Measurements from ENCODE around the gene ERF.
A peak's percentile ranks its signal among the peaks of the same experiment; 100 is the strongest.

The ERF gene

GRCh38 chr19:42286349-42287016 is 31.6 kb upstream of the ERF start:
- peak; percentile 16 for DNase-seq

DNA sequence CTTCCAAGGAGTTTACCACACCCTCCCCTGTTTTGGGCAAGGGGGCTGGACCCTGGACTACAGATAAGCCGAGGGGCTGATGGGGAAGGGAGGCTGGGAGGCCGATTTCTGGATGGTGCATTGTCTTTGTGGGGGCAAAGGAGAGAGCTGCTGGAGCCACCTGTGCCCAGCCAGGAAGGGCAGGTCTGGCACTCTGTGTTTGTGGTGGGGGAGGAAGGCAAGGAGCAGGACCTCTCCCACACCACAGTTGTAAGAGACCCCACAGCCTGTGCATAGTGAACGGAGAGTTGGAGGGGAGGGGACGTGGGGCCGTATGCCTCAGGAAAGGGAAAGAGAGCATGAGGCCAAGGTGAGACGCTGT is 31.0 kb upstream of the ERF start:
- no peak for DNase-seq

DNA sequence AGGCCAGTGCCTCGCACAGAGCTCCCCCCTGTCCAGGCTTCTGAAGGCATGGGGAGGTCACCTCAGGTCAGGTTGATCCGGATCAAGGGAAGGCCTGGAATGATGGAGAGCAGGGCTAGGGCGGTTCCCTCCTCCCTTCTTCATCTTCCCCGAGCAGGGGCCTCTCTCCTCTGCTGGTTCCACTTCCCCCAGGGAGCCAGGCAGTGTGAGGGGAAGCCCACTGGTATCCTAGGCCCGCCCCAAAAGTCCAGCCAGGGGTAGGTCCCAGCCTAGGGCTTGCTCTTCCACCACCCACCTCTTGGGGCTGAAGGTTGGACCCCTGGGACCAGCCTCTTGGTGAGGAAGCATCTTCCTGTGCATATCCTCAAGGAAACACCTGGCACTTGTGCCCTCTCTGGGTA is 30.6 kb upstream of the ERF start:
- peak; percentile 55 for DNase-seq

DNA sequence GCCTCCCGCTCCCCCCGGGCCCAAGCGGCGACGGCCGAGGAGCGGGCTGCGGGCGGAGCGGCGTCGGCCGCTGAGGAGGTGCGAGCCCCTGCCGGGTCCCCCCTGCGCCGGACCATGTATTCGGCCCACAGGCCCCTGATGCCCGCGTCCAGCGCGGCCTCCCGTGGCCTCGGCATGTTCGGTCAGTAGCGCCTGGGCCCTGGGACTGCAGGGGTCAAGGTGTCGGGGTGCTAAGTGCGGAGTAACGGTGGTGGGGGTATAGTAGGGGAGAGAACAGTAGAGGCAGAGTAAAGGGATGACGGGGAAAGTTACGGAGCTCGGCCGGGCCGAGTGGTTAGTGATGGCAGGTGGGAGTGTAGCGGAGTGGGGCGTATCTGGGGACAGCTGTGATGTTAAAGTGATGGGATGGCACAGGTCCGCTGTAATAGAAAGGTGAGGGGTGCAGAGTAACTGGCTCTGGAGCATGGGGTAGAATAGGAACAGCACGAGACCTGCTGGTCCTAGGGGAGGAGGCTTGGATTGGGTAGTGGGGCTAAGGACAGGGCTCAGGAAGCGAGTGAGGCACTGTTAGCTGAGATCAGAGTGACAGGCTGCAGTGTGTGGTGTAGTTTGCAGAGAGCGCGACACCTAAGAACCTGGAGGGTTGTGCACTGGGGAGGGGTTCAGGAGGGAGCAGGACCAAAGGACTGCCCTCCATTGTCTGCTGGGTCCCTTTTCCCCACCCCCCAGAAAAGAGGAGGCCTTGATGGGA is 29.8 kb upstream of the ERF start:
- no peak for DNase-seq

DNA sequence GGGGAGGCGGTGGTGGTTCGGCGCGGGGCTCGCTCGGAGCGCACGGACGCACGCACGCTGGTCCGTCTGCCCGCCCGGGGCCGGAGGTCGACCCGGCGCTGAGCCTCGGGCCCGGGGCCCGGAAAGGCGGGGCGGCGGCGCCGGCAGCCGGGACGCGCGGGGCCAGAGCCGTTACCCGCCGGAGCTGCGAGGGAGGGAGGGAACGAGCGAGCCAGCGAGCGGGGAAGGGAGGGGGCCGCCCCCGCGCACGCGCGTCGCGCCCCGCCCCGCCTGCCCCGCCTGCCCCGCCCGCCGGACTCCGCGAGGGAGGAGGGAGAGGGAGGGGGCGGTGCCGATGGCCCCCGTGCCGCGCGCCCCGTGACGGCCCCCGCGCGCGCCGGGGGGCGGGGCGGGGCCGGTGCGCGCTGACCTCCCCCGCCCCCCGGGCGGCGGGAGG is 29.2 kb upstream of the ERF start:
- peak; percentile 70 for DNase-seq

DNA sequence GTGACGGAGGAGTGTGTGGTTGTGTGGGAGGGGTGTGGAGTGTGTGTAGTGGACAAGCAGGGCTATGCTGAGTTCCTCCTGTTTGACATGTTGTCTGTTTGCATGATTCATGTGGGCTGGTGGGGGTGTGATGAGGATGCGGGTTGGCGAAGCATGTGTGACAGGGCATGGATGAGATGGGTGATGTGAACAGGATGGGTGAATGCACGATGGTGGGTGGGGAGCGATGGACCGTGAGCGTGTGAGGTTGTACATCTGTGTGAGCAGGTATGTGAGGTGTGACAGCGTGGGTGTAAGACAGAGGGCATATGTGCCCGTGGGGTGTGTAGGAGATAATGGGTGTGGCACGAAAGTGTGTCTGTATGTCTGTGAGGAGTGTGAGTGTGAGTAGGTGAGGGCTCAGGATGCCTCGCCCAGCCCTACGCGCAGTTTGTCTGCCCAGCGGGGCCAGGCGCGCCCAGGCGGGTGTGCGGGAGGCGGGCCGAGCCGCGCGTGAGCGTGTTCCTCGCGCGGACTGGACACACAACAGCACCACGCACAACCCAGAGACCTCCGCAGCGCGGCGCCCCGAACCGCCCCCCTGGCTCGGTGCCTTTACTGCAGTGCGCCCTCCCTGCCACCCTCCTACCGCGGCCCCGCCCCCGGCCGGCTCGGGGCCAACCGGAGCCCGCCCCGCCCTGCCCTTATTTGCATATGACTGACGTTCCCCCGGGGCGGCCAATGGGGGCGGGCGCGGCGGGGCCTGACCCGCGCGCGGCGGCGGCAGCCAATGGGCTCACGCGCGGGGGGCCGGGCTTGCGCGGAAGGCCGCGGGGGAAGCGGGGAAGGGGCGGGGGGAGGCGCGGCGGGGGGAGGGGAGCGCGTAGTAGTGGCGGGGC is 28.5 kb upstream of the ERF start:
- DNase-seq, result peak; percentile 92

DNA sequence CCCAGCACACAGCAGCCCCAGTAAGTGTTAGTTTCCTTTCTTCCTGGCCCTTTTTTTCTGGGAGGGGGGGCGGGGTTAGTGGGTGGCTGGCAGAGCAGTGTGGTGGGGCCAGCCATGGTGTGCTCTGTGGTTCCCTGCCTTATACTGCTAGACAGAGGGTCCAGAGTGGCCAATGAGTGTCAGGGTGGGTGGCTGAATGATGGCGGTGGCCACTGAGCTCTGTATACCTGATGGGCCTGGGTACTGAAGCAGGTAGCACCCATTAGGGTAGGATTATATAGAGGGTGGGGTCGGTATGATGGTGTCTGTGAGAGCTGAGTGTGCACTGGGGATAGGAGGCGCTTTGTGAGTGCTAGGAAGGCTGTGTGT is 27.9 kb upstream of the ERF start:
- DNase-seq, result no peak

DNA sequence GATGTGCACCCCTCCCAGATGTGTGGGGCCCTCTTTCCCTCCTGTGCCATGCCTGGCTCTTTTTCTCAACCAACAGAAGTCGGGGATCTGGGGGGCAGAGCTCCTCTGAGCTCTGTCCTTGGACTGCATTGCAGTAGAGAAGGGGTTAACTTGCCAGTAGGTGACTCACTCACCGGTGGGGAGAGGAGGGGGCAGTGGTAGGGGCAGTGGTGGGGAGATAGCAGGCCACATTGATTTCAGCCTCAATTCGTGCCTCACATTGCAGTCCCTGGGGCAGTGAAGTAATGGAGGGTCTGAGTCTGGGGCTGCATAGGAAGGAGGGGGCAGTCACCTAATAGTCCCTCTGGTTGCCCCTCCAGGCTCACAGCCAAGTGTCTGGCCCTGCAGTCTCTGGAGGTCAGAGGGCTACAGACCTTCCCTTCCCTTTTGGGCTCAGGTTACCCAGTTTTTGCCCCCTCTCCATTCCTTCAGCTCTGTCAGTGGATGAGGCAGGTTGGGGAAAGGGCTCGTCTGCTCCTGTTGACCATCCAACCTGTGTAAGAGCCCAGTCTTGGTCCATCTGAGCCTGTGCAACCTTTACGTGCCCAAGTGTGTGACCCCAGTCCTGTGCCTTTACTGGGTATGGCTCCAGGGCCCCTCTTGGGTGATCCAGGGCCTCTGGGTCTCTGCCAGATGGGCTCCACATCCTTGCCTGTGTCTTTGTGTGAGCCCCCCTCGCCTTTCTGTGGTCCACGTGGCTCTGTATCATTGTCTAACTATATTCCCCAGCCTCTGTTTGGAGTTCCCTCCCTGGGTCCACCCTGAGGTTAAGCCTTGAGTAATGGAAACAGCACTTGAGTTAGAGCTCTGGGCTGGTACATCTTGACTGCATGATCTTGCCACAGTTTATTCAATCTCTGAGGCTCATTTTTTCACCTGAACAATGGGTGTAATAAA is 27.2 kb upstream of the ERF start:
- no peak for DNase-seq

DNA sequence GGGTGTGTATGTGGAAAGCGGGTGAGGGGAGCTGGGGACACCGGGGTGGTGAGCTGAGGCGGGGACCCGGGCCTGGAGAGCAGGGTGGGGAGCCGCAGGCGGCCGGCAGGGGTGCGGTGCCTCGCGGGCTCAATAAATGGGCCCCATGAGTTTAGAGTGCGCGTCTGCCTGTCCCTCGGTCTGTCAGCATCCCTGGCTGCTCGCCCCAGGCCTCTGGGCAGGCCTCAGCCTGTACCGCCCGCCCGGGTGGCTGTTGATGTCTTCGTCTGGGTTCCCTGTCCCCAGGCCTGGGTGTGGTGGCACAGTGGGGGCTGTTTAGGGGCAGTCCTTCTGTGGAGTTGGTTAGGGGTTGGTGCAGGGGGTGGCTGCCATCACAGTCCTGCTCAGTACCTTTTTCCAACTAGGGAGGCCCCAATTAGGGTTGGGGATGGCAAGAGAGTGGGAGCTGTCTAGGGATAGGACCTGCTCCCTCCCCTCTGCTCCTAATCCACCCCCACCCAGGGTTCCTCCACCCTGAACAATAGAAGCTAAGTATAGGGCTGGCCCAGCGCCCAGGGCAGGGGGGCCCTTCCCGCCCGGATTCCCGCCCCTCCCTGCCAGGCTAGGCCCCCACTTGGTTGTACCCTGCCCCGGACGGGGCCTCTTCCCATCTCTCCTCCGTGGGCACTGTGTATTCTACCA is 26.4 kb upstream of the ERF start:
- peak; percentile 19 for DNase-seq

DNA sequence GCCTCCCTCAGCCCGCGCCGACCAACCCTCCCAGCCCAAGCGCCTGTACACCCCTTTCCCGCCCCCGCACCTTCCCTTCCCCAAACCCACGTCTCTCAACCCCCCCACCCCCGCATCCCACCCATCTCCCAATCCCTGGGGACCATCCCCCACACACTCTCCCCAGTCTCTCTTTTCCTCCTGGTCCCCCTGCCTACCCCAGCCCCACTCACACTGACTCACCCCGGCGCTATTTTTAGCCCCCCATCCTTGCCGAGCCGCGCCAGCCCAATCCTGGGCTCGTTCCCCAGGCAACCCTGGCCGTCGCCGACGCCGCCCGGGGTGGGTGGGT is 25.9 kb upstream of the ERF start:
- no peak for DNase-seq

DNA sequence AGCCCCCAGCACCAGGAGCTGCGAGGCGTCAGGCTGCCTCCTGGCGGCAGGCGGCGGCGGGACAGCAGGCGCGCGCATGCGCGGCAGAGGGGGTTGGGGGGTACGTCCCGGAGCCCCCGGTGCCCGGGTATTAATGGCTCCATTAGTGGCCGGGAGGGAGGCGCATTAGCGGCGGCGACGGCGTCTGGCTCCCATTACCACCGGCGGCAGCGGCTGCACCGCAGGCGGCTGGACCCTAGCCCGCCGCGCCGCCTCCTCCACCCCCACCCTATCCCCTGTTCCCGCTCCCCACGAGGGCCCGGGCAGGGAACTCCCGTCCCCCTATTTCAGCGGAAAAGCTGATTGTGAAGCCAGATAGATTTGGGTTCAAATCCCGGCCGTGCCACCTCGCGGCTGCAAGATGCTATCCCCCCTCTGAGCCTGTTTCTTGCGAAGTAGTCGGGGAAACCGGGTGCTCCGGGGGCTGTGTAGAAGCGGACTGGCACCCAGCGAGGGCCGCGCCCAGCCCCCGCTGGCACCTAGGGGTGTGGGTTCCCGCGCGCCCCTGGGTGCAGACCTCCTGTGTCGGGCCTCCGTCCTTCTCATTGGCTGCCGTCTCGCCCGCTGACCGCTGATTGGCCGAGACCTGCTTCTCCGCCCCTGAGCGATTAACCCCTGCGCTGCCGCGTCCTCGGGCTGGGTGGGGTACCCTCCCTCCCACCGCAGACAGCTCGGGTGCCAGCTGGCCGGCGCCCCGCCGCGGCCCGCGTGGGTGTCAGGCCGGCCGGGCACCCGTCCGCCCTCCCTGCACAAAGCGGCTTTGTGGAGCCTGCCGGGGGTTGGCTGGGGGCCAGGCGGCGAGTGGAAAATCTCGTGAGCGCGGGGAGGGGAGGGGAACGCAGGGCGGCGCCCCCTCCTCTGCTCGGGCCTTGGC is 25.2 kb upstream of the ERF start:
- peak; percentile 86 for DNase-seq

DNA sequence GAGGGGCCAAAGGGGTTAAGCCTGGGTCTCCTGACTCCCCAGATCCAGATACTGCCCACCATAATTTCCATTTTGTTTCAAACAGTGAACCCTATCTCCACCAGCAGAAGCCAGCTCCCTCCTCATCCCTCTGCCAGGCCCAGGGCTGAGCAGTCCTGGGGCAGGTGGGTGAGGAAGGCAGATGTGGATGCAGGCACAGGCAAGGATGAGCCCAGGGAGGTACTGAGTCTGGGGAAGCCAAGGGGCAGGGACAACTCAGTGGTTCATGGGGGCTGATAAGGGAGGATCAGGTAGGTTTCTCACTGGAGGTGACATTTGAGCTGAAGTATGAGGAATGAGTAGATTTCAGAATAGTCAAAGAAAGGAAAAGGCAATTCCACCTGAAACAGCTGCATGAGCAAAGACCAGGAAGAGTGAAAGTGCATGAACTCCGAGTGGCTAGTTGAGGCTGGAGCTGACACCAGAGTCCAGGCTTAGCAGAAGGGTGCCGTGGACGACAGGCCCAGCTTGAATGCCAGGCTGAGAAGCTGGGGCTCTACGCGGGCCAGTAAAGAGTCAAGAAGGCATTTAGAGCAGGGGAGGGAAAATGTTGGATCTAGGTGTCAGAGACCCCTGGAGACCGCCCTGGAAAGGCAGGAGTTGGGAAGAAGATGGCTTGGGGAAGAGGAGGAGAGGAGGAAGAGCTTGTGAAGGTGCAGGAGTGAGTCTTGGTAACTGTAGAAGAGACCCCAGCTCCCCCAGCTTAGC is 24.4 kb upstream of the ERF start:
- DNase-seq, result no peak

DNA sequence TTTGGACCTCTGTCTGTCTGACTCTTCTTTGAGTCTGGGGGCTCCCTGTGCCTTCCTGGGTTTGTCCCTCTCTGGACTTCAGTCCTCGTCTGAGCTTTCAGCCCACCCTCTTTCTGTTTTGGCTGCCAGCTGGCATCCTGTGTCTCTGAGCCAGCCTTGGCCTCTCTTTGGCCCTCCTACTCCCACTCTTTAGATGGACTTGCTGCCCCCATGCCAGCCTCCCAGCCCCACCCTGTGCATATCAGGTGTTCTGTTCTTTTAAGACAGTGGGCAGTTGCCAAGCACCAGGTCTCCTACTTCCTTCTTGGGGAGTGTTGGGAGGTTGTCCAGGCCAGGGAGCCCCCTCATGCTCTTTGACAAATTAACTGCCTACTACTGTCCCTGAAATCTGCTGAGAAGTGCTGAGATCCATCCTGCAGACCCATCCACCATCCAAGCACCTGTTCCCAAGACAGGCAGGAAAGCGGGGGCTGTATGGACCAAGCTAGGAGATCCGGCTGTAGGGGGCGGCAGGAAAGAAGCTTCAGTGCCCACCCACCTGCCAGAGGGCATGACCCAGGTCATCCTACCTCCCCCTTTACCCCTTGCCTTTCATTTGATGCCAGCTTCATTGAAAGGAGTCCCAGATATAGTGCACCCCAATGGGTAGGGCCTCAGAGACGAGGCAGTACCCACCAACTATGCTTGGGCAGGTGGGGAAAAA is 23.7 kb upstream of the ERF start:
- no peak for DNase-seq

GRCh38 chr19:42277821-42278451 is 23.0 kb upstream of the ERF start:
- DNase-seq, result no peak

DNA sequence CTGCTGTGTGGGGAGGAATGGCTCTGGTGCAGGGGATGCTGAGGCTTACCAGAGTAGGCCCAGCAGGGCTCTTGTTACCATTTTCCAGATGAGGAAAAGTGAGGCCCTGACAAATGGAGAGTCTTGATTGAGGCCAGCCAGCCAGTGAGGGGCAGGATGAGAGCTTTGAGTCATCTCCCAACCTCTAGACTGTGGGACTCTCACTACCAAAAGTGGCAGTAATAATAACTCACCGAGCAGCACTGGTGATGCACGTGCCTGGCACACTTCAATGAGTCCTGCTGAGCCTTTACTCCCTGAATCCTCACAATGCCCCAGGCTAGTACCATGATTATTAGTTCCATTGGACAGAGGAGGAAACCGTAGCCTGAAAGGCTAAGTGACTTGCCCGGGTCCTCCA is 21.9 kb upstream of the ERF start:
- DNase-seq, result no peak

DNA sequence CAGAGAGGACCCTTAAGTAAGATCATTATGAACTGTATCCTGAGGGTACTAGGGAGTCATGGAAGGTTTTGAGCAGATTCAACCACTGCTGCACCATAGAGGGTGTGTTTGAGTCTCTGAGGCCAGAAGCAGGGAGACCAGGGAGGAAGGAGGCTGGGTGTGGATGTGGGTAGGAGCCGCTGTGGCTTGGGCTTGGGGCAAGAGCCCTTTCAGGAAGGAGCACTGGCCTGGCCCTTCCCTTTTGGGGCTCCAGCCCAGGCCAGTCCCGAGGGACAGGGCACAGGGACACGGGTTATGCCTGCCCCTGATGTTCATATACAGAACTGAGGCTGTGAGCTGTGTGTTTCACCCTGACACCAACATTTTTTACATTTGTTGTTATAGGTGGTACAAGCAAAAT is 21.4 kb upstream of the ERF start:
- DNase-seq, result no peak

- DNase-seq, result no peak
Observed at GRCh38 chr19:42275517-42275916, 20.6 kb upstream of the ERF start.

DNA sequence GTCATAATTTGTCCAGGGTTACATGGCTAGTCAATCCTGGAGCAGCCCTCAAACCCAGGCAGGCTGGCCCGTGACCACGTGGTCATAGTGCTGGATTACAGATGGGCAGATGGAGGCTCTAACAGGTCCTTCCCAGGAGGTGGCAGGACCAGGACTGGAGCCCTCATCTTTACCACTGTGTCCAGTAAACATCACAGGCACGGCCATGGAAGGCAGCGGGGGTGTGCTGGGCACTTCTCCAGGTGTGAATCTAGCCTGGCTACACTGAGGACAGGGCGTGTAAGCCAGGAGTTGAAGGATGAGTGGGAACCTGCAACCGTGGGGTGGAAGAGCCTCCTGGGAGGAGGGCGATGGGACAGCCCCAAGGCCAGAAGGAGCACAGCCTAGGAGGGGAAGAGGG is 20.2 kb upstream of the ERF start:
- DNase-seq, result no peak

- no peak for DNase-seq
Observed at GRCh38 chr19:42274065-42274682, 19.2 kb upstream of the ERF start.

All from MV-4-11 (cell line).